Measurements from ENCODE around the gene MANBA. TPM values are rescaled to one million over a fixed set of nuclear protein-coding genes. Genes with fewer than 3 reads are reported as not detected.

Gene MANBA
- total RNA-seq, 1 experiment from 2014 or later = 21.4 TPM

GRCh38 chr4:102693262-102693850 is 67.4 kb downstream of the MANBA start:
- Histone ChIP-seq H2BK120ac (ENCODE audit: low read depth, low read length, poor library complexity, severe bottlenecking) (no peak overlapping the region), H3K79me1 (ENCODE audit: insufficient read depth, low read depth, low read length, poor library complexity, severe bottlenecking) (no peaks in the 10 kb centered on the region), H3K4me2 (ENCODE audit: insufficient read depth, insufficient read length, low read length) (no peak overlapping the region), H3K18ac (ENCODE audit: insufficient read length, low read depth, low read length) (no peak overlapping the region), H3K23ac (ENCODE audit: insufficient read length, low read depth, low read length) (no peak overlapping the region), H2BK20ac (ENCODE audit: low read depth, low read length, poor library complexity, severe bottlenecking) (no peak overlapping the region), H2BK5ac (ENCODE audit: insufficient read length, low read length) (no peak overlapping the region), H3K56ac (ENCODE audit: insufficient read length, low read depth, low read length) (no peak overlapping the region), H4K20me1 (ENCODE audit: control insufficient read depth, insufficient read depth, insufficient read length) (no peaks in the 10 kb centered on the region), H2BK15ac (ENCODE audit: low read depth, low read length) (no peak overlapping the region), H3K9ac (ENCODE audit: extremely low read depth, insufficient read length, low read length) (no peak overlapping the region), H3K79me2 (ENCODE audit: insufficient read depth, low read length) (no peaks in the 10 kb centered on the region), H4K91ac (ENCODE audit: insufficient read length, low read depth, low read length) (no peak overlapping the region), H3T11ph (ENCODE audit: low read length) (no peak overlapping the region), H4K8ac (replicated peaks; ENCODE audit: insufficient read length, low read depth, low read length) (no peak overlapping the region), H3K4me1 (ENCODE audit: insufficient read depth, low read length) (no peaks in the 10 kb centered on the region), H2BK12ac (ENCODE audit: insufficient read length, low read depth, low read length) (no peak overlapping the region), H3K9me3 (ENCODE audit: control insufficient read depth, low read depth, low read length) (no peaks in the 10 kb centered on the region), H2AFZ (ENCODE audit: low read length) (no peak overlapping the region), H3K27me3 (ENCODE audit: insufficient read depth, low read length) (no peaks in the 10 kb centered on the region), H3K23me2 (ENCODE audit: insufficient read length, low read depth, low read length, poor library complexity, severe bottlenecking) (no peaks in the 10 kb centered on the region), H3K27ac (ENCODE audit: insufficient read length, low read depth, low read length) (no peak overlapping the region), H4K5ac (ENCODE audit: insufficient read length, low read depth, low read length) (no peak overlapping the region), H3K4ac (ENCODE audit: low read depth, low read length) (no peak overlapping the region), H2AK5ac (ENCODE audit: insufficient read length, low read length) (no peak overlapping the region), H3K14ac (ENCODE audit: insufficient read depth, low read length) (no peak overlapping the region)
- no peak for DNase-seq
- peaks cover 0 to 6% of the 10 kb centered on the region in 2 experiments; a peak in 1 of 4 replicates for H3K4me1 Mint-ChIP-seq
- H3K27me3 Mint-ChIP-seq (ENCODE audit: low read depth) = no peaks in the 10 kb centered on the region
- peaks cover 3 to 8% (median 4%) of the 10 kb centered on the region in 3 experiments; a peak in 5 of 7 replicates for H3K36me3 Mint-ChIP-seq (ENCODE audit: insufficient read depth in 1 of 3, low read depth in 3 of 3)
- no peak for TF ChIP-seq CTCF (conservative IDR thresholded peaks at IDR 0.05)
- WGBS (ENCODE audit: extremely low coverage, insufficient read length, low lambda C conversion rate) = no CpG with 5 or more reads among the region's 4 CpGs
- H3K27ac Mint-ChIP-seq = no peak overlapping the region
- no peak overlapping the region for H3K4me3 Mint-ChIP-seq
- no peaks in the 10 kb centered on the region for H3K9me3 Mint-ChIP-seq
